HG02981 (cell line): Measurements from ENCODE around the gene ATG14.
"Not testable (repeated sequence)": the region's sequence is repeated elsewhere in the genome, so short reads cannot be mapped to it uniquely, and the experiment has no call there.

Source experiments
- ATAC-seq: cut with Tn5 transposase; IDR thresholded peaks from one replicate; pipeline ENCODE4 v1.9.1; 2021; ENCODE audit warnings: mild to moderate bottlenecking, moderate library complexity; ENCODE audit not compliant: unreplicated experiment

ATG14 gene

GRCh38 chr14:55434805-55435174, 23.2 kb upstream of the ATG14 start:
- ATAC-seq = no peak

- no peak for ATAC-seq
These were observed 22.5 kb upstream of the ATG14 start for GRCh38 chr14:55433880-55434804.

GRCh38 chr14:55432628-55433027, 21.0 kb upstream of the ATG14 start:
- ATAC-seq = no peak

GRCh38 chr14:55430024-55430690, 18.5 kb upstream of the ATG14 start:
- ATAC-seq = no peak

- no peak for ATAC-seq
These were observed 15.8 kb upstream of the ATG14 start for GRCh38 chr14:55427439-55427838.

GRCh38 chr14:55426891-55427290, 15.3 kb upstream of the ATG14 start:
- ATAC-seq = no peak

GRCh38 chr14:55425091-55425490, 13.5 kb upstream of the ATG14 start:
- no peak for ATAC-seq

GRCh38 chr14:55423969-55424368, 12.3 kb upstream of the ATG14 start:
- ATAC-seq = no peak

GRCh38 chr14:55422338-55422737, 10.7 kb upstream of the ATG14 start:
- ATAC-seq = not testable (repeated sequence)

- no peak for ATAC-seq
These were observed 8.0 kb upstream of the ATG14 start for GRCh38 chr14:55419663-55420062.

GRCh38 chr14:55418411-55418810, 6.8 kb upstream of the ATG14 start:
- no peak for ATAC-seq

- no peak for ATAC-seq
These were observed 6.3 kb upstream of the ATG14 start for GRCh38 chr14:55417955-55418354.

- ATAC-seq = no peak
These were observed 5.2 kb upstream of the ATG14 start for GRCh38 chr14:55416866-55417265.

- no peak for ATAC-seq
These were observed 2.9 kb upstream of the ATG14 start for GRCh38 chr14:55414551-55414950.

GRCh38 chr14:55412676-55413075, 1.0 kb upstream of the ATG14 start:
- ATAC-seq = no peak

GRCh38 chr14:55410876-55411275, 754 bp downstream of the ATG14 start:
- ATAC-seq = no peak

- ATAC-seq = no peak
These were observed 7.3 kb downstream of the ATG14 start for GRCh38 chr14:55404173-55404854.

GRCh38 chr14:55401751-55402150, 9.9 kb downstream of the ATG14 start:
- ATAC-seq = no peak

- ATAC-seq = no peak
These were observed 11.8 kb downstream of the ATG14 start for GRCh38 chr14:55399852-55400251.

GRCh38 chr14:55399183-55399582, 12.4 kb downstream of the ATG14 start:
- no peak for ATAC-seq

- no peak for ATAC-seq
These were observed 13.0 kb downstream of the ATG14 start for GRCh38 chr14:55398679-55399078.

GRCh38 chr14:55389330-55389729, 22.3 kb downstream of the ATG14 start:
- no peak for ATAC-seq
